ENCODE data around the gene GLO1. TPM values are rescaled to one million over a fixed set of nuclear protein-coding genes. Genes with fewer than 3 reads are reported as not detected.

GLO1 gene
- polyA plus RNA-seq, 1 donor (not counting 4 experiments of a cell fraction or from before 2014, with no cell fraction given): 301 TPM

DNA sequence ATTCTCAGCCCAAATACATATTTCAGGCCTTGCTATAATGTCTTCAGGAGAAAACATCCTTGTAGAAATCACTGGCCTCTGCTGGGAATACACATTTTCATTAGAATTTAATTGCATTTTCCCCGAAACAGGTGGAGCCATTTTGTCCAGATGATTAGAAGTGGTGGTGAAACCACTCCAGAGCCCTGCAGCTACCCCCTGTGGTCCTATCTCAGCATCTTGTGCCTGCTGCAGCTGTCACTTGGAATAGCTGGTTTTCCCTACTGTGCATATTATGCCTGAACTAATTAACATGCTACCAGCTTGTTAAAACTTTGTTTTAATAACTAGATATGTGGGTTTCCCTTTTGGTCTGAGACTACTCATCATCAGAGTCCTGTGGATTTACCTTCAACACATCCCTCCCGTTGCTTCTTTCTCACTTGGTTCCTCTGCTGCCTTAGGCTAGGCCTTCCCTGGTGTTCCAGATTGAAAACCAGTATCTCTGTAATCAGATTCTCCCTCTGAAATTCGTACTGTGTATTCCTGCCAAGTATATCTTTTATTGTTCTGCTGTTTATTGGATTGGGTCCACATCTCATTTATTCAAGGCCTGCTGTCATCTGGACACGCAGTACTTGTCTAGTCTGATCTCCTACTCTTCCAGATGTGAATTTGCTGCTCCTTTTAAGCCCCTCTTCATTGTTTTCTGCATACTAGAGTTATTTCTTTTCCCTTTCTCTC is 27.4 kb upstream of the GLO1 start:
- Histone ChIP-seq H3K9me1 (ENCODE audit: control insufficient read depth, extremely low read depth, insufficient read depth, low read length) (no peaks in the 10 kb centered on the region), H3K36me3 (ENCODE audit: control insufficient read depth in 2 of 2, extremely low read depth in 1 of 2, insufficient read depth in 2 of 2, low read length in 2 of 2) (no peaks in the 10 kb centered on the region), H2AFZ (ENCODE audit: control insufficient read depth, low read length) (peak overlapping the region; percentile 32), H3K27me3 (ENCODE audit: control insufficient read depth, extremely low read depth, insufficient read depth, low read length) (no peaks in the 10 kb centered on the region), H3K9me3 (ENCODE audit: control insufficient read depth, low read depth, low read length) (no peaks in the 10 kb centered on the region), H3K79me2 (ENCODE audit: control insufficient read depth, insufficient read depth, low read length) (no peaks in the 10 kb centered on the region), H4K20me1 (ENCODE audit: control insufficient read depth, extremely low read depth, insufficient read depth, low read length) (no peaks in the 10 kb centered on the region), H3K27ac (ENCODE audit: control insufficient read depth, insufficient read depth, low read length) (no peak overlapping the region), H3K4me2 (ENCODE audit: control insufficient read depth, extremely low read depth, insufficient read depth, low read depth, low read length) (no peak overlapping the region), H3K9ac (ENCODE audit: control insufficient read depth, extremely low read depth, insufficient read depth, low read length) (no peak overlapping the region), H3K4me1 (ENCODE audit: control insufficient read depth, extremely low read depth, insufficient read depth, low read length) (no peaks in the 10 kb centered on the region), H3K4me3 (ENCODE audit: control insufficient read depth in 2 of 3, extremely low read depth in 1 of 3, insufficient read depth in 2 of 3, low read depth in 1 of 3, low read length in 3 of 3) (no peak overlapping the region)
- no peak for DNase-seq (ENCODE audit: low read depth, low spot score)
- no peak for FAIRE-seq
- dilution Hi-C loops (cut with MboI; ENCODE audit: extremely low pct_ligation_motif_present, low sequenced_read_pairs): no loop called here
- TF ChIP-seq, protein P1, sequence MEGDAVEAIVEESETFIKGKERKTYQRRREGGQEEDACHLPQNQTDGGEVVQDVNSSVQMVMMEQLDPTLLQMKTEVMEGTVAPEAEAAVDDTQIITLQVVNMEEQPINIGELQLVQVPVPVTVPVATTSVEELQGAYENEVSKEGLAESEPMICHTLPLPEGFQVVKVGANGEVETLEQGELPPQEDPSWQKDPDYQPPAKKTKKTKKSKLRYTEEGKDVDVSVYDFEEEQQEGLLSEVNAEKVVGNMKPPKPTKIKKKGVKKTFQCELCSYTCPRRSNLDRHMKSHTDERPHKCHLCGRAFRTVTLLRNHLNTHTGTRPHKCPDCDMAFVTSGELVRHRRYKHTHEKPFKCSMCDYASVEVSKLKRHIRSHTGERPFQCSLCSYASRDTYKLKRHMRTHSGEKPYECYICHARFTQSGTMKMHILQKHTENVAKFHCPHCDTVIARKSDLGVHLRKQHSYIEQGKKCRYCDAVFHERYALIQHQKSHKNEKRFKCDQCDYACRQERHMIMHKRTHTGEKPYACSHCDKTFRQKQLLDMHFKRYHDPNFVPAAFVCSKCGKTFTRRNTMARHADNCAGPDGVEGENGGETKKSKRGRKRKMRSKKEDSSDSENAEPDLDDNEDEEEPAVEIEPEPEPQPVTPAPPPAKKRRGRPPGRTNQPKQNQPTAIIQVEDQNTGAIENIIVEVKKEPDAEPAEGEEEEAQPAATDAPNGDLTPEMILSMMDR (optimal IDR thresholded peaks at IDR 0.05 in 1 of 3, IDR thresholded peaks at IDR 0.05 in 1 of 3, conservative IDR thresholded peaks at IDR 0.05 in 1 of 3; ENCODE audit: extremely low read depth in 1 of 3, insufficient read depth in 2 of 3, low read length in 3 of 3): no peak
- TF ChIP-seq EZH2 (IDR thresholded peaks at IDR 0.05; ENCODE audit: low read length): no peak

GRCh38 chr6:38728203-38728602 is 25.3 kb upstream of the GLO1 start:
- H3K4me2 ChIP-seq (ENCODE audit: control insufficient read depth, extremely low read depth, insufficient read depth, low read depth, low read length): no peak overlapping the region
- TF ChIP-seq, protein P1 (optimal IDR thresholded peaks at IDR 0.05 in 1 of 3, IDR thresholded peaks at IDR 0.05 in 1 of 3, conservative IDR thresholded peaks at IDR 0.05 in 1 of 3; ENCODE audit: extremely low read depth in 1 of 3, insufficient read depth in 2 of 3, low read length in 3 of 3): no peak
- TF ChIP-seq EZH2 (IDR thresholded peaks at IDR 0.05; ENCODE audit: low read length): no peak
- H3K9ac ChIP-seq (ENCODE audit: control insufficient read depth, extremely low read depth, insufficient read depth, low read length): no peak overlapping the region
- no peaks in the 10 kb centered on the region for H3K9me1 ChIP-seq (ENCODE audit: control insufficient read depth, extremely low read depth, insufficient read depth, low read length)
- no peaks in the 10 kb centered on the region for H3K36me3 ChIP-seq (ENCODE audit: control insufficient read depth in 2 of 2, extremely low read depth in 1 of 2, insufficient read depth in 2 of 2, low read length in 2 of 2)
- DNase-seq (ENCODE audit: low read depth, low spot score) (no peak), FAIRE-seq (no peak)
- H3K27ac ChIP-seq (ENCODE audit: control insufficient read depth, insufficient read depth, low read length): no peak overlapping the region
- no peaks in the 10 kb centered on the region for H4K20me1 ChIP-seq (ENCODE audit: control insufficient read depth, extremely low read depth, insufficient read depth, low read length)
- no peak overlapping the region for H3K4me3 ChIP-seq (ENCODE audit: control insufficient read depth in 2 of 3, extremely low read depth in 1 of 3, insufficient read depth in 2 of 3, low read depth in 1 of 3, low read length in 3 of 3)
- dilution Hi-C loops (cut with MboI; ENCODE audit: extremely low pct_ligation_motif_present, low sequenced_read_pairs): no loop called here
- no peaks in the 10 kb centered on the region for H3K79me2 ChIP-seq (ENCODE audit: control insufficient read depth, insufficient read depth, low read length)
- no peaks in the 10 kb centered on the region for H3K4me1 ChIP-seq (ENCODE audit: control insufficient read depth, extremely low read depth, insufficient read depth, low read length)
- no peaks in the 10 kb centered on the region for H3K9me3 ChIP-seq (ENCODE audit: control insufficient read depth, low read depth, low read length)
- no peak overlapping the region for H2AFZ ChIP-seq (ENCODE audit: control insufficient read depth, low read length)
- H3K27me3 ChIP-seq (ENCODE audit: control insufficient read depth, extremely low read depth, insufficient read depth, low read length): no peaks in the 10 kb centered on the region
